ENCODE results near the gene RYR1.

RYR1 gene

DNA sequence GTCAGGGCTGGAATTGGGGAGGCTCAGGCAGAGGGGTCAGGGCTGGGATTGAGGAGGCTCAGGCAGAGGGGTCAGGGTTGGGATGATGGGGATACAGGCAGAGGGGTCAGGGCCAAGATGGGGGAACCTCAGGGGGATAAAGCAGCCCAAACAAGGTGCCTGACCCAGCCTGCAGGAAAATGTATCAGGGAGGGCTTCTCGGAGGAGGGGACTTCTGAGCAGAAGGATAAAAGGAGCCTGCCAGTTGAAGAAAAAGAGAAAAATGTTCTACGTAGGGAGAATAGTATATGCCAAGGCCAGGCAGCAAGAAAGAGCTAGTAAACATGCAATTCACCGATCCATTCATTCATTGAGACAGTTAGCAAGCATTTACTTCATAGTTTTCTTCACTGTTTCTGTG, 99.4 kb downstream of the RYR1 start:
- Histone ChIP-seq H3K4me3 (ENCODE audit: low read length) (no peak overlapping the region), H2AFZ (ENCODE audit: low read length) (no peak overlapping the region), H3K4me2 (ENCODE audit: low read depth, low read length) (no peak overlapping the region), H3K27me3 (replicated peaks; ENCODE audit: insufficient read depth, low read length) (peaks cover 45% of the 10 kb centered on the region), H3F3A (ENCODE audit: insufficient read depth, low read length) (no peaks in the 10 kb centered on the region), H3K9ac (ENCODE audit: low read length) (no peak overlapping the region), H3K9me2 (replicated peaks; ENCODE audit: insufficient read depth, low read length) (no peaks in the 10 kb centered on the region), H3K4me1 (ENCODE audit: low read length) (no peaks in the 10 kb centered on the region), H3K27ac (ENCODE audit: low read length) (no peak overlapping the region), H3K79me2 (ENCODE audit: low read length) (no peaks in the 10 kb centered on the region), H4K20me1 (ENCODE audit: insufficient read depth, low read length) (no peaks in the 10 kb centered on the region), H3K36me3 (replicated peaks; ENCODE audit: insufficient read depth, low read length) (no peaks in the 10 kb centered on the region), H3K9me3 (replicated peaks; ENCODE audit: insufficient read depth, low read length) (no peaks in the 10 kb centered on the region; the same call in 1 of the 2 replicates)
- TF ChIP-seq EZH2 (optimal IDR thresholded peaks at IDR 0.05; ENCODE audit: low read depth, low read length) (no peak), EZH2phosphoT487 (IDR thresholded peaks at IDR 0.05; ENCODE audit: low read length) (no peak)
- TF ChIP-seq, protein P1, sequence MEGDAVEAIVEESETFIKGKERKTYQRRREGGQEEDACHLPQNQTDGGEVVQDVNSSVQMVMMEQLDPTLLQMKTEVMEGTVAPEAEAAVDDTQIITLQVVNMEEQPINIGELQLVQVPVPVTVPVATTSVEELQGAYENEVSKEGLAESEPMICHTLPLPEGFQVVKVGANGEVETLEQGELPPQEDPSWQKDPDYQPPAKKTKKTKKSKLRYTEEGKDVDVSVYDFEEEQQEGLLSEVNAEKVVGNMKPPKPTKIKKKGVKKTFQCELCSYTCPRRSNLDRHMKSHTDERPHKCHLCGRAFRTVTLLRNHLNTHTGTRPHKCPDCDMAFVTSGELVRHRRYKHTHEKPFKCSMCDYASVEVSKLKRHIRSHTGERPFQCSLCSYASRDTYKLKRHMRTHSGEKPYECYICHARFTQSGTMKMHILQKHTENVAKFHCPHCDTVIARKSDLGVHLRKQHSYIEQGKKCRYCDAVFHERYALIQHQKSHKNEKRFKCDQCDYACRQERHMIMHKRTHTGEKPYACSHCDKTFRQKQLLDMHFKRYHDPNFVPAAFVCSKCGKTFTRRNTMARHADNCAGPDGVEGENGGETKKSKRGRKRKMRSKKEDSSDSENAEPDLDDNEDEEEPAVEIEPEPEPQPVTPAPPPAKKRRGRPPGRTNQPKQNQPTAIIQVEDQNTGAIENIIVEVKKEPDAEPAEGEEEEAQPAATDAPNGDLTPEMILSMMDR (IDR thresholded peaks at IDR 0.05; ENCODE audit: low read length): no peak
- no peak for DNase-seq

GRCh38 chr19:38534574-38534973, 101.1 kb downstream of the RYR1 start:
- Histone ChIP-seq H3K9me2 (replicated peaks; ENCODE audit: insufficient read depth, low read length) (no peaks in the 10 kb centered on the region), H2AFZ (ENCODE audit: low read length) (no peak overlapping the region), H3K27ac (ENCODE audit: low read length) (no peak overlapping the region), H4K20me1 (ENCODE audit: insufficient read depth, low read length) (no peaks in the 10 kb centered on the region), H3F3A (ENCODE audit: insufficient read depth, low read length) (no peaks in the 10 kb centered on the region), H3K27me3 (replicated peaks; ENCODE audit: insufficient read depth, low read length) (peaks cover 32% of the 10 kb centered on the region), H3K9ac (ENCODE audit: low read length) (no peak overlapping the region), H3K4me2 (ENCODE audit: low read depth, low read length) (no peak overlapping the region), H3K79me2 (ENCODE audit: low read length) (no peaks in the 10 kb centered on the region), H3K4me3 (ENCODE audit: low read length) (no peak overlapping the region), H3K4me1 (ENCODE audit: low read length) (peaks cover 14% of the 10 kb centered on the region), H3K36me3 (replicated peaks; ENCODE audit: insufficient read depth, low read length) (no peaks in the 10 kb centered on the region), H3K9me3 (replicated peaks; ENCODE audit: insufficient read depth, low read length) (no peaks in the 10 kb centered on the region; the same call in 1 of the 2 replicates)
- DNase-seq: no peak
- TF ChIP-seq, protein P1 (IDR thresholded peaks at IDR 0.05; ENCODE audit: low read length): no peak
- TF ChIP-seq EZH2 (optimal IDR thresholded peaks at IDR 0.05; ENCODE audit: low read depth, low read length): no peak
- no peak for TF ChIP-seq EZH2phosphoT487 (IDR thresholded peaks at IDR 0.05; ENCODE audit: low read length)

DNA sequence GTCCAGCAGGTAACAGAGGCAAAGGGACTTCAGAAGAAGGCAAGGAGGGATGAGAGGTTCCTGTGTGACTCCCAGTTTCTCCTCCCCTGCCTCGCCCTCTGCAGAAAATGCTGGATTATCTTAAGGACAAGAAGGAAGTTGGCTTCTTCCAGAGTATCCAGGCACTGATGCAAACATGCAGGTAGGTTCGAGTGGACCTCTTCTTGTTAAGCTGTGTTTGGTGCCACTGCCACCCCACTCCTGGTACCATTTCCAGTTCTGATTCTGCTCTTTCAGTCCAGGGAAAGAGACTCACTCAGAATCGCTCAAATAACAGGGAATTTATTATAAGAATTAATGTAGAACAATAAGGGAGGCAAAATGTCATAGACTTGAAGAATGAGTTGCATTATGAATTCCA, 101.7 kb downstream of the RYR1 start:
- Histone ChIP-seq H3K36me3 (replicated peaks; ENCODE audit: insufficient read depth, low read length) (no peaks in the 10 kb centered on the region), H3F3A (ENCODE audit: insufficient read depth, low read length) (no peaks in the 10 kb centered on the region)
- TF ChIP-seq EZH2phosphoT487 (IDR thresholded peaks at IDR 0.05; ENCODE audit: low read length): no peak

GRCh38 chr19:38537071-38537936, 103.8 kb downstream of the RYR1 start:
- Histone ChIP-seq H3K4me3 (ENCODE audit: low read length) (no peak overlapping the region), H3K79me2 (ENCODE audit: low read length) (no peaks in the 10 kb centered on the region), H2AFZ (ENCODE audit: low read length) (no peak overlapping the region), H3K4me1 (ENCODE audit: low read length) (peaks cover 17% of the 10 kb centered on the region), H4K20me1 (ENCODE audit: insufficient read depth, low read length) (no peaks in the 10 kb centered on the region), H3K9me2 (replicated peaks; ENCODE audit: insufficient read depth, low read length) (no peaks in the 10 kb centered on the region), H3K27ac (ENCODE audit: low read length) (no peak overlapping the region), H3K9ac (ENCODE audit: low read length) (no peak overlapping the region), H3K36me3 (replicated peaks; ENCODE audit: insufficient read depth, low read length) (no peaks in the 10 kb centered on the region), H3F3A (ENCODE audit: insufficient read depth, low read length) (no peaks in the 10 kb centered on the region), H3K9me3 (replicated peaks; ENCODE audit: insufficient read depth, low read length) (no peaks in the 10 kb centered on the region; the same call in 1 of the 2 replicates), H3K4me2 (ENCODE audit: low read depth, low read length) (no peak overlapping the region), H3K27me3 (replicated peaks; ENCODE audit: insufficient read depth, low read length) (peaks cover 29% of the 10 kb centered on the region)
- TF ChIP-seq EZH2 (optimal IDR thresholded peaks at IDR 0.05; ENCODE audit: low read depth, low read length) (no peak), EZH2phosphoT487 (IDR thresholded peaks at IDR 0.05; ENCODE audit: low read length) (no peak)
- TF ChIP-seq, protein P1 (IDR thresholded peaks at IDR 0.05; ENCODE audit: low read length): no peak
- DNase-seq: no peak

More for the DNA sequence above, 101.7 kb downstream of the RYR1 start:
- H3K27me3 ChIP-seq (replicated peaks; ENCODE audit: insufficient read depth, low read length): peaks cover 30% of the 10 kb centered on the region
- H4K20me1 ChIP-seq (ENCODE audit: insufficient read depth, low read length): no peaks in the 10 kb centered on the region
- H3K4me1 ChIP-seq (ENCODE audit: low read length): peaks cover 17% of the 10 kb centered on the region
- H3K4me2 ChIP-seq (ENCODE audit: low read depth, low read length): no peak overlapping the region
- no peaks in the 10 kb centered on the region for H3K79me2 ChIP-seq (ENCODE audit: low read length)
- DNase-seq: no peak
- no peak overlapping the region for H2AFZ ChIP-seq (ENCODE audit: low read length)
- H3K9ac ChIP-seq (ENCODE audit: low read length): no peak overlapping the region
- H3K4me3 ChIP-seq (ENCODE audit: low read length): no peak overlapping the region
- no peak overlapping the region for H3K27ac ChIP-seq (ENCODE audit: low read length)
- H3K9me2 ChIP-seq (replicated peaks; ENCODE audit: insufficient read depth, low read length): no peaks in the 10 kb centered on the region
- H3K9me3 ChIP-seq (replicated peaks; ENCODE audit: insufficient read depth, low read length): no peaks in the 10 kb centered on the region; the same call in 1 of the 2 replicates

Data from MM.1S (cell line).